Karpas-422 (cell line): ENCODE data around the gene AGAP1. TPM values are rescaled to one million over a fixed set of nuclear protein-coding genes. Genes with fewer than 3 reads are reported as not detected.

Experiments
- DNase-seq: peaks from one replicate; pipeline ENCODE4 v3.0.0-alpha.2; 2015
- H2AFZ ChIP-seq: fragments of 200-600 bp; sonication (generic); 2 replicates; pipeline ENCODE4 v1.6.1; 2014; ENCODE audit warnings: antibody characterized with exemption, low read length, mixed read lengths
- H3K27ac ChIP-seq: fragments of 200-600 bp; sonication (generic); 2 replicates; pipeline ENCODE4 v1.5.1; 2014; ENCODE audit warnings: mild to moderate bottlenecking, low read length, moderate library complexity
- H3K27me3 ChIP-seq: fragments of 200-600 bp; sonication (generic); 2 replicates; pipeline ENCODE4 v1.6.1; 2014; ENCODE audit warnings: low read length, mixed read lengths
- H3K36me3 ChIP-seq: fragments of 200-600 bp; sonication (generic); 2 replicates; pipeline ENCODE4 v1.6.1; 2014; ENCODE audit warnings: low read length, mixed read lengths; ENCODE audit not compliant: insufficient read depth
- H3K4me1 ChIP-seq: fragments of 200-600 bp; sonication (generic); 2 replicates; pipeline ENCODE4 v1.6.1; 2014; ENCODE audit warnings: mild to moderate bottlenecking, low read length, mixed read lengths
- H3K4me2 ChIP-seq: fragments of 200-600 bp; sonication (generic); 2 replicates; pipeline ENCODE4 v1.6.1; 2014; ENCODE audit warnings: low read length, low read depth, mild to moderate bottlenecking; ENCODE audit not compliant: poor library complexity, severe bottlenecking
- H3K4me3 ChIP-seq: fragments of 200-600 bp; sonication (generic); 2 replicates; pipeline ENCODE4 v1.5.1; 2014; ENCODE audit warnings: mild to moderate bottlenecking, antibody characterized with exemption, low read length, mixed read lengths
- H3K79me2 ChIP-seq: fragments of 200-600 bp; sonication (generic); 2 replicates; pipeline ENCODE4 v1.6.1; 2014; ENCODE audit warnings: mild to moderate bottlenecking, low read length, mixed read lengths
- H3K9ac ChIP-seq: fragments of 200-600 bp; sonication (generic); 2 replicates; pipeline ENCODE4 v1.6.0; 2014; ENCODE audit warnings: low read length
- H3K9me2 ChIP-seq: fragments of 200-600 bp; sonication (generic), shearing (Covaris generic); replicated peaks from 2 replicates; pipeline ENCODE4 v1.6.0; 2014; ENCODE audit warnings: mild to moderate bottlenecking, low read length, moderate library complexity; ENCODE audit not compliant: insufficient read depth
- H3K9me3 ChIP-seq: fragments of 300-700, 200-600 bp; sonication (generic); 2 replicates; pipeline ENCODE4 v1.6.1; 2014; ENCODE audit warnings: low read length, mixed read lengths
- H4K20me1 ChIP-seq: fragments of 200-600 bp; sonication (generic); 2 replicates; pipeline ENCODE4 v1.6.1; 2014; ENCODE audit warnings: mild to moderate bottlenecking, antibody characterized with exemption, low read length, low read depth; ENCODE audit not compliant: insufficient read depth
- total RNA-seq: library from RNA; depleted of rRNA; stranded (reverse); fragments of >200 nt; shearing (Covaris generic); gene quantifications from 2 replicates; pipeline ENCODE4 v1.2.3, GENCODE V29; 2014; ENCODE audit warnings: low replicate concordance

AGAP1 gene
- total RNA-seq, 1 experiment from 2014 or later: not detected

- Histone ChIP-seq H3K27ac (no peak overlapping the region), H2AFZ (no peak overlapping the region), H3K9ac (no peak overlapping the region), H3K79me2 (no peaks in the 10 kb centered on the region), H3K27me3 (no peaks in the 10 kb centered on the region), H3K4me2 (no peak overlapping the region), H3K9me2 (no peaks in the 10 kb centered on the region), H3K4me1 (no peaks in the 10 kb centered on the region), H3K9me3 (no peaks in the 10 kb centered on the region), H4K20me1 (no peaks in the 10 kb centered on the region), H3K36me3 (no peaks in the 10 kb centered on the region), H3K4me3 (no peak overlapping the region)
- no peak for DNase-seq
These were observed 170.0 kb downstream of the AGAP1 start for GRCh38 chr2:235663875-235664274.

GRCh38 chr2:235665661-235666212 lies 171.9 kb downstream of the AGAP1 start:
- Histone ChIP-seq H3K79me2 (no peaks in the 10 kb centered on the region), H3K27me3 (no peaks in the 10 kb centered on the region), H3K4me2 (no peak overlapping the region), H3K9me2 (no peaks in the 10 kb centered on the region), H3K27ac (no peak overlapping the region), H3K9me3 (no peaks in the 10 kb centered on the region), H3K36me3 (no peaks in the 10 kb centered on the region), H2AFZ (no peak overlapping the region), H3K9ac (no peak overlapping the region), H3K4me1 (no peaks in the 10 kb centered on the region), H3K4me3 (no peak overlapping the region), H4K20me1 (no peaks in the 10 kb centered on the region)
- no peak for DNase-seq

DNA sequence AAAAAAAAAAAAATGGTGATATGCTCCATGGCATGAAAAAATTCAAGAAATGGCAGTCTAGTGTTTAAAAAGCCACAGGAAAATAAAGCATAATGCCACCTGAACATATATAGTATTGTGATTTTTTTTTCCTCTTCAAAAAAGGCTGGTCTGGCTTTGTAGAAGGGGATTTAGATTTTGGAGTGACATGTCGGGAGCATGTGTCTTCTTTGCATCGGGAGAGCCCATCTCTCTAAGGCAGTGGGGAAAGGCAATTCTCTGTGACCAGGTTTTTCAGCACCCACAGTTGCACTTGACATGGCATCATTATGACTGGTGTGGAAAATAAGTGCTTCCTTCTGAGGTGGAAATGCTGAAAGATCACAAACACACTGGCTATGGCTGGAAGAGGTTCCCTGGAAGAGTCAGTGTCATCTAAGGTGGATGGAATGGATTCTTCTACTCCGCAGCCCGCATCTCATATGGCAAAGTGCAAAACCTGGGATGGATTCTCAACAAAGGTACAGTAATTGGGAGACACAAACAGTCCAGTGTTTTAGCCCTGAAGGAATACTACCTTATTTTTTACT lies 172.5 kb downstream of the AGAP1 start:
- no peak overlapping the region for H3K9ac ChIP-seq
- no peaks in the 10 kb centered on the region for H3K79me2 ChIP-seq
- no peaks in the 10 kb centered on the region for H3K9me3 ChIP-seq
- H3K4me3 ChIP-seq: no peak overlapping the region
- no peaks in the 10 kb centered on the region for H3K9me2 ChIP-seq
- no peaks in the 10 kb centered on the region for H3K36me3 ChIP-seq
- no peak for DNase-seq
- no peaks in the 10 kb centered on the region for H4K20me1 ChIP-seq
- H2AFZ ChIP-seq: no peak overlapping the region
- no peak overlapping the region for H3K4me2 ChIP-seq
- H3K27ac ChIP-seq: no peak overlapping the region
- H3K4me1 ChIP-seq: no peaks in the 10 kb centered on the region
- no peaks in the 10 kb centered on the region for H3K27me3 ChIP-seq

GRCh38 chr2:235668782-235669181 lies 174.9 kb downstream of the AGAP1 start:
- Histone ChIP-seq H3K27ac (no peak overlapping the region), H3K4me1 (no peaks in the 10 kb centered on the region), H4K20me1 (no peaks in the 10 kb centered on the region), H2AFZ (no peak overlapping the region), H3K9me2 (no peaks in the 10 kb centered on the region), H3K79me2 (no peaks in the 10 kb centered on the region), H3K4me3 (no peak overlapping the region), H3K27me3 (no peaks in the 10 kb centered on the region), H3K9ac (no peak overlapping the region), H3K36me3 (no peaks in the 10 kb centered on the region), H3K4me2 (no peak overlapping the region), H3K9me3 (no peaks in the 10 kb centered on the region)
- DNase-seq: no peak

DNA sequence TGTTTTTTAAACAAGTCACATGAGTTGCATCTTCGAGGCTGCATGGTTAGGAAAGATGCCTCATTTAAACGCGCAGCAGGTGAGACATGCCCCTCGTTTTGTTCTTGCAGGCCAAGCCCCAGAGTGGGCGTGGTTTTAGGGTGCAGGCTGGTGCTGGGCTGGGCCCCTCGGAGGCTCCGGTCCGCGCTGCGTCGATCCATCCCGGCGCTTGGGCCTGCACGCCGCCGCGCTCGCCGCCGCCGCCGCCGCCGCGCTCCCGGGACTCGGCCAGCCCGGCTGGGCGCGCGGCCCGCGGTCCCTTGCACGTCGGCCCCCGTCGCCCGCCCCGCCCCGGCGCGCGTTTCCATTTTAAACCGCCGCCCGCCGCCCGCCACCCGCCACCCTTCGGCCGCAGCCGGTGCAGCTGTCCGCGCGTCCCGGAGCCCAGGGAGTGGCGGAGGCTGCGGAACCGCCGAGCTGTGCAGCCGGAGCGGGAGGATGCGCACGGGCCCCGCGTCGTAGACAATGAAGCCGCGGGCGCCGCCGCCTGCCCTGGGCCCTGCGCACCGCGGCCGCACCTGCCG lies 175.5 kb downstream of the AGAP1 start:
- Histone ChIP-seq H3K79me2 (no peaks in the 10 kb centered on the region), H3K9ac (no peak overlapping the region), H3K4me2 (no peak overlapping the region), H3K36me3 (no peaks in the 10 kb centered on the region), H3K4me3 (no peak overlapping the region), H2AFZ (no peak overlapping the region), H3K4me1 (no peaks in the 10 kb centered on the region), H3K27ac (no peak overlapping the region), H4K20me1 (no peaks in the 10 kb centered on the region), H3K9me3 (no peaks in the 10 kb centered on the region), H3K9me2 (no peaks in the 10 kb centered on the region), H3K27me3 (no peaks in the 10 kb centered on the region)
- no peak for DNase-seq

DNA sequence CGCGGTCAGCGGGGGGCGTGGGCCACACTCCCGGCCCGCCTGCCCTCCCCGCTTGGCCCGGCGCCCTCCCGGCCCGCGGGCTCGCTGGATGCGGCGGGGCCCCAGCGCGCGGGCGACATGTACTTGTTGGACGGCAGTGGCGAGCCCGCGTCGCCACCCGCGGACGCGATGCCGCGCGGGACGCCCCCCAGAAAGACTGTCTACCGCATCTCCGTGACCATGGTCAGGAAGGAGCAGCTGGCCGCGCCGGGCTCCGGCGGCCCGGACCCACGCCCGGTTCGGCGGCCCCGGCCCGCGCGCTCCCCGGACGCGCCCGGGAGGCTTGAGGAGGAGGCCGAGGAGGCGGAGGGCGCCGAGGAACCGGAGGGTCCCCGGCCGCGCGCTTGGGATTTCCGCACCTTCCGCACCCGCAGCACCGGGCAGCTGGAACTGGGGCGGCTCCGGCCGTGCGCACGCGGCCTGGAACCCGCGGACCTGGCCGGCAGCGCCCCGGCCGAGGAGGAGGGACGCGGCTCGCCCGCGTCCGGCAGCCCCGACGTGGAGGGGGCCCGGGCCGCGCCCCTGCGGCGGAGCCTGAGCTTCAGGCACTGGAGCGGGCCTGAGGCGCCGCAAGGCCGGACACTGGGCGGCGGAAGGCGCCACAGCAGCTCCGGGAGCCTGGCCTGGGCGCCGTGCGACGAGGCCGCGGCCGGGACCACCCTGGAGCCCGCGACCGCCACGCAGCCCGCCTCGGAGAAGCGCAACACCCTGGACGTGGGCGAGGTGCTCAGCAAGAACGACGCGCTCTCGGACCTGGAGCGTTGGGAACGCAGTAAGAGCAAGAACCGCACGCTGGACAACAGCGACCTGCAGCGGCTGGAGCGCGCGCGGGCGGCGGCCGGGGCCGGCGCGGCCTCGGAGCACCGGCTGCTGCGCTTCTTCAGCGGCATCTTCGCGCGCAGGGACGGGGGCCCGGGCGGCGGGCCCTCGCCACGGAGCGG lies 176.4 kb downstream of the AGAP1 start:
- no peak overlapping the region for H3K9ac ChIP-seq
- no peaks in the 10 kb centered on the region for H3K27me3 ChIP-seq
- H2AFZ ChIP-seq: no peak overlapping the region
- no peak for DNase-seq
- no peaks in the 10 kb centered on the region for H4K20me1 ChIP-seq
- H3K9me2 ChIP-seq: no peaks in the 10 kb centered on the region
- no peak overlapping the region for H3K4me3 ChIP-seq
- H3K9me3 ChIP-seq: no peaks in the 10 kb centered on the region
- no peaks in the 10 kb centered on the region for H3K4me1 ChIP-seq
- H3K27ac ChIP-seq: no peak overlapping the region
- no peaks in the 10 kb centered on the region for H3K79me2 ChIP-seq
- H3K36me3 ChIP-seq: no peaks in the 10 kb centered on the region
- no peak overlapping the region for H3K4me2 ChIP-seq

DNA sequence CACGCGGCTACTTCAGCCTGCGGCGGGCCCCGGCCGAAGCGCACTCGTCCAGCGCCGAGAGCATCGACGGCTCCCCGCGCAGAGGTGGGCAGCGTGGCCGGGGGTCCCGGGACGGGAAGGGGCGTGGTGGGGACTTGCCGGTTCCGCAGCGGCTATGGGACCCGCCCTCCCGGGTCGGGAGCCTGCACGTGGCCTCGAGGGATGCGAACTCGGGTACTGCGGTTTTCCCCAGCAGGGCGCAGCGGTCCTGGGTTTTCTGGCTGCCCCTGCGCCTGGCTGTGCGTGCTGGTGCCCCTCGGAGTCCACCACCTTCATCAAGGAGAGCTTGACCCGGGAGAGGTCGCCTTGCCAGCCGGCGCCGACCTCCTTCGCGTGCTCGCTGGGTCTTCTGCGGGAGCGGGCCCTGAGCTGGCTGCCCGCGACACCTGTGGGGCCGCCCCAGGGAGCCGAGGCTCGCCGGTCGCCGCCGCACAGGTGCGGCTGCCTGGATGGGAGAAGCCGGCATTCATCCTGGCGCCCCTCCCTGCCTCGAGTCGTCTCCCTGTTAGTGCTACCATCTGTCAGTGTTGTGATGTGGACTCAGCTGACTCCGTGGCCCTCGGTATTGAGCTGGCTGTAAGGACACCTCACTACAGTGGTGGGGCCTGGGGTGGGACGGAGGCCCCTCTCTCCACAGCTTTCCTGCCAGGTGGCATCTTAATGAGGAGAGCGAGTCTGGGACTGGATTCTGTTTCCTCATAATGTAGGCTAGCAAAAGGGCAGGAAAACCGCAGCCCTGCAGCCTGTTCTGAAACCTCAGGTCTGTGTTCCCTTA lies 177.3 kb downstream of the AGAP1 start:
- Histone ChIP-seq H3K4me1 (no peaks in the 10 kb centered on the region), H3K27me3 (no peaks in the 10 kb centered on the region), H3K79me2 (no peaks in the 10 kb centered on the region), H4K20me1 (no peaks in the 10 kb centered on the region), H3K9me3 (no peaks in the 10 kb centered on the region), H3K9ac (no peak overlapping the region), H3K36me3 (no peaks in the 10 kb centered on the region), H3K9me2 (no peaks in the 10 kb centered on the region), H3K4me3 (no peak overlapping the region), H3K27ac (no peak overlapping the region), H2AFZ (no peak overlapping the region), H3K4me2 (no peak overlapping the region)
- no peak for DNase-seq
